GM23338 (cell line): ENCODE data around the gene ASS1. TPM values are rescaled to one million over a fixed set of nuclear protein-coding genes. Genes with fewer than 3 reads are reported as not detected.

ENCODE experiments used
- ATAC-seq: fragments of 200-7000 bp; cut with Tn5 transposase; 3 replicates; pipeline ENCODE4 v1.9.1; 2020
- DNase-seq: peaks from one replicate; pipeline ENCODE4 v3.0.0-alpha.2; 2015; ENCODE audit warnings: low spot score
- H2AFZ ChIP-seq: fragments of 200-600 bp; sonication (generic); 2 replicates; pipeline ENCODE4 v1.8.0; 2016; ENCODE audit warnings: antibody characterized with exemption, mild to moderate bottlenecking, moderate library complexity
- H3F3A ChIP-seq: fragments of 200-600 bp; sonication (generic); replicated peaks from 2 replicates; pipeline ENCODE4 v1.8.0; 2017; ENCODE audit warnings: antibody characterized with exemption, mixed run types, low read depth
- H3K27ac ChIP-seq: fragments of 200-600 bp; sonication (generic); 2 replicates; pipeline ENCODE4 v1.6.1; 2016; ENCODE audit warnings: low read depth
- H3K27me3 ChIP-seq: fragments of 200-600 bp; sonication (generic); 2 replicates; pipeline ENCODE4 v1.8.0; 2016; ENCODE audit warnings: mild to moderate bottlenecking, mixed run types, moderate library complexity; ENCODE audit not compliant: insufficient read depth
- H3K36me3 ChIP-seq: fragments of 200-600 bp; sonication (generic); 2 replicates; pipeline ENCODE4 v1.8.0; 2016; ENCODE audit warnings: mild to moderate bottlenecking; ENCODE audit not compliant: insufficient read depth
- H3K4me1 ChIP-seq: fragments of 200-600 bp; sonication (generic); 2 replicates; pipeline ENCODE4 v1.8.0; 2016; ENCODE audit warnings: mild to moderate bottlenecking, moderate library complexity; ENCODE audit not compliant: insufficient read depth
- H3K4me2 ChIP-seq: fragments of 200-600 bp; sonication (generic); 2 replicates; pipeline ENCODE4 v1.7.1; 2017; ENCODE audit warnings: mixed run types
- H3K4me3 ChIP-seq: fragments of 200-600 bp; sonication (generic); 2 replicates; pipeline ENCODE4 v1.6.1; 2016; ENCODE audit warnings: mixed run types
- H3K79me2 ChIP-seq: fragments of 200-600 bp; sonication (generic); replicated peaks from 2 replicates; pipeline ENCODE4 v1.8.0; 2017; ENCODE audit warnings: mild to moderate bottlenecking; ENCODE audit not compliant: insufficient read depth
- H3K9me2 ChIP-seq: fragments of 200-600 bp; sonication (generic); 2 replicates; pipeline ENCODE4 v1.8.0; 2017; ENCODE audit not compliant: insufficient read depth
- H4K20me1 ChIP-seq: fragments of 200-600 bp; sonication (generic); replicated peaks from 2 replicates; pipeline ENCODE4 v1.8.0; 2017; ENCODE audit warnings: mild to moderate bottlenecking; ENCODE audit not compliant: insufficient read depth
- H3K27ac Mint-ChIP-seq: 2 replicates; pipeline ENCODE4 v1.8.0; 2020; ENCODE audit warnings: inconsistent platforms, mild to moderate bottlenecking, moderate library complexity, mixed read lengths
- H3K27me3 Mint-ChIP-seq: 3 replicates; pipeline ENCODE4 v1.8.0; 2022; ENCODE audit warnings: low read depth, mild to moderate bottlenecking, moderate library complexity, mixed read lengths, inconsistent platforms; ENCODE audit not compliant: insufficient read depth, poor library complexity
- H3K36me3 Mint-ChIP-seq: 3 replicates; pipeline ENCODE4 v1.8.0; 2021; ENCODE audit warnings: low read depth, mild to moderate bottlenecking, inconsistent platforms, moderate library complexity, mixed read lengths
- H3K4me1 Mint-ChIP-seq: 3 replicates; pipeline ENCODE4 v1.8.0; 2020; ENCODE audit warnings: mild to moderate bottlenecking, inconsistent platforms, mixed read lengths
- H3K4me3 Mint-ChIP-seq: 3 replicates; pipeline ENCODE4 v1.8.0; 2021; ENCODE audit warnings: moderate library complexity, mild to moderate bottlenecking, inconsistent platforms, mixed read lengths
- H3K9me3 Mint-ChIP-seq: 3 replicates; pipeline ENCODE4 v1.8.0; 2020; ENCODE audit warnings: moderate library complexity, mild to moderate bottlenecking, inconsistent platforms, mixed read lengths
- CREB1 ChIP-seq: fragments of 250-450 bp; sonication (Bioruptor Pico); IDR thresholded peaks from 2 replicates; pipeline ENCODE4 v1.5.0; 2020; ENCODE audit warnings: low read depth, mild to moderate bottlenecking, moderate library complexity
- CTCF ChIP-seq, 2 experiments: fragments of 200-600 bp in 1 of 2; sonication (generic) in 1 of 2; conservative IDR thresholded peaks; 2 replicates each; pipeline versions ENCODE4 v1.5.1 to v1.6.1; 2016 to 2017; ENCODE audit warnings: antibody characterized with exemption in 2 of 2, low read depth in 2 of 2, mild to moderate bottlenecking in 2 of 2, moderate library complexity in 1 of 2
- NANOG ChIP-seq: IDR thresholded peaks from 2 replicates; pipeline ENCODE4 v1.6.1; 2016; ENCODE audit warnings: antibody characterized with exemption, borderline replicate concordance
- REST ChIP-seq: IDR thresholded peaks from one replicate; pipeline ENCODE4 v1.6.1; 2018; ENCODE audit warnings: antibody characterized with exemption; ENCODE audit not compliant: unreplicated experiment
- STAT1 ChIP-seq: IDR thresholded peaks from one replicate; pipeline ENCODE4 v1.6.1; 2016; ENCODE audit warnings: antibody characterized with exemption; ENCODE audit not compliant: unreplicated experiment
- ZNF114 ChIP-seq: fragments of 250-450 bp; sonication (Bioruptor Pico); IDR thresholded peaks from 2 replicates; pipeline ENCODE4 v1.5.0; 2020; ENCODE audit warnings: mild to moderate bottlenecking, moderate library complexity
- polyA plus RNA-seq: library from polyadenylated mRNA; unstranded; fragments of >200 nt; fragmentation: Nextera tagmentation; extraction: Ambion mirVana; gene quantifications from 2 replicates; pipeline ENCODE4 v1.2.1, GENCODE V29; 2016
- total RNA-seq: library from RNA; depleted of rRNA; stranded (reverse); fragments of >200 nt; shearing (Covaris generic); gene quantifications from 2 replicates; pipeline ENCODE4 v1.2.3, GENCODE V29; 2014

ASS1 gene
- total and polyA plus RNA-seq, 2 experiments from 2014 or later = 65.8 to 103 TPM

GRCh38 chr9:130484362-130485072 lies 39.8 kb downstream of the ASS1 start:
- Mint-ChIP-seq H3K27me3 (peaks cover 4% of the 10 kb centered on the region), H3K4me3 (no peak overlapping the region), H3K9me3 (no peaks in the 10 kb centered on the region), H3K4me1 (peaks cover 9% of the 10 kb centered on the region), H3K27ac (no peak overlapping the region), H3K36me3 (peaks cover 35% of the 10 kb centered on the region; the same call in 2 of the 3 replicates)
- Histone ChIP-seq H3K9me2 (no peaks in the 10 kb centered on the region), H3K79me2 (no peaks in the 10 kb centered on the region), H2AFZ (no peak overlapping the region), H3F3A (0 out of 2 replicates have a peak, but pooled peaks cover 3% of the 10 kb centered on the region), H3K4me2 (no peak overlapping the region), H3K4me3 (no peak overlapping the region), H3K27me3 (no peaks in the 10 kb centered on the region), H4K20me1 (no peaks in the 10 kb centered on the region), H3K27ac (no peak overlapping the region), H3K4me1 (no peaks in the 10 kb centered on the region; the same call in 1 of the 2 replicates), H3K36me3 (no peaks in the 10 kb centered on the region)
- TF ChIP-seq STAT1 (no peak), CTCF (conservative IDR thresholded peaks at IDR 0.05; ENCODE audit: low read depth in 2 of 2) (no peak), ZNF114 (no peak), CREB1 (CRISPR knock-in tag) (no peak), NANOG (no peak)
- DNase-seq = no peak
- no peak for ATAC-seq

- no peak overlapping the region for H2AFZ ChIP-seq
- TF ChIP-seq REST = no peak
- TF ChIP-seq NANOG = no peak
- no peak for TF ChIP-seq CREB1 (CRISPR knock-in tag)
- Mint-ChIP-seq H3K36me3 (peaks cover 39% of the 10 kb centered on the region; the same call in 2 of the 3 replicates), H3K4me1 (peaks cover 9% of the 10 kb centered on the region), H3K27ac (no peak overlapping the region; the same call in 1 of the 2 replicates), H3K9me3 (no peaks in the 10 kb centered on the region), H3K4me3 (no peak overlapping the region), H3K27me3 (peaks cover 10% of the 10 kb centered on the region)
- DNase-seq = no peak
- no peaks in the 10 kb centered on the region for H3K36me3 ChIP-seq
- no peaks in the 10 kb centered on the region for H3K27me3 ChIP-seq
- no peak for ATAC-seq
- H4K20me1 ChIP-seq = no peaks in the 10 kb centered on the region
- H3K4me1 ChIP-seq = no peaks in the 10 kb centered on the region; the same call in 1 of the 2 replicates
- no peak overlapping the region for H3K4me3 ChIP-seq
- H3F3A ChIP-seq = 0 out of 2 replicates have a peak, but pooled peaks cover 3% of the 10 kb centered on the region
- H3K9me2 ChIP-seq = no peaks in the 10 kb centered on the region
- H3K27ac ChIP-seq = no peak overlapping the region
- H3K4me2 ChIP-seq = no peak overlapping the region
- H3K79me2 ChIP-seq = no peaks in the 10 kb centered on the region
Measured at GRCh38 chr9:130486103-130486502, 41.3 kb downstream of the ASS1 start.
